GM23338 (cell line): Measurements from ENCODE around the gene ASB8. TPM values are rescaled to one million over a fixed set of nuclear protein-coding genes. Genes with fewer than 3 reads are reported as not detected.

Experiments used
- ATAC-seq: fragments of 200-7000 bp; cut with Tn5 transposase; 3 replicates; pipeline ENCODE4 v1.9.1; 2020
- DNase-seq: peaks from one replicate; pipeline ENCODE4 v3.0.0-alpha.2; 2015; ENCODE audit warnings: low spot score
- H2AFZ ChIP-seq: fragments of 200-600 bp; sonication (generic); 2 replicates; pipeline ENCODE4 v1.8.0; 2016; ENCODE audit warnings: antibody characterized with exemption, mild to moderate bottlenecking, moderate library complexity
- H3F3A ChIP-seq: fragments of 200-600 bp; sonication (generic); replicated peaks from 2 replicates; pipeline ENCODE4 v1.8.0; 2017; ENCODE audit warnings: antibody characterized with exemption, mixed run types, low read depth
- H3K27ac ChIP-seq: fragments of 200-600 bp; sonication (generic); 2 replicates; pipeline ENCODE4 v1.6.1; 2016; ENCODE audit warnings: low read depth
- H3K27me3 ChIP-seq: fragments of 200-600 bp; sonication (generic); 2 replicates; pipeline ENCODE4 v1.8.0; 2016; ENCODE audit warnings: mild to moderate bottlenecking, mixed run types, moderate library complexity; ENCODE audit not compliant: insufficient read depth
- H3K36me3 ChIP-seq: fragments of 200-600 bp; sonication (generic); 2 replicates; pipeline ENCODE4 v1.8.0; 2016; ENCODE audit warnings: mild to moderate bottlenecking; ENCODE audit not compliant: insufficient read depth
- H3K4me1 ChIP-seq: fragments of 200-600 bp; sonication (generic); 2 replicates; pipeline ENCODE4 v1.8.0; 2016; ENCODE audit warnings: mild to moderate bottlenecking, moderate library complexity; ENCODE audit not compliant: insufficient read depth
- H3K4me2 ChIP-seq: fragments of 200-600 bp; sonication (generic); 2 replicates; pipeline ENCODE4 v1.7.1; 2017; ENCODE audit warnings: mixed run types
- H3K4me3 ChIP-seq: fragments of 200-600 bp; sonication (generic); 2 replicates; pipeline ENCODE4 v1.6.1; 2016; ENCODE audit warnings: mixed run types
- H3K79me2 ChIP-seq: fragments of 200-600 bp; sonication (generic); replicated peaks from 2 replicates; pipeline ENCODE4 v1.8.0; 2017; ENCODE audit warnings: mild to moderate bottlenecking; ENCODE audit not compliant: insufficient read depth
- H3K9me2 ChIP-seq: fragments of 200-600 bp; sonication (generic); 2 replicates; pipeline ENCODE4 v1.8.0; 2017; ENCODE audit not compliant: insufficient read depth
- H4K20me1 ChIP-seq: fragments of 200-600 bp; sonication (generic); replicated peaks from 2 replicates; pipeline ENCODE4 v1.8.0; 2017; ENCODE audit warnings: mild to moderate bottlenecking; ENCODE audit not compliant: insufficient read depth
- H3K27ac Mint-ChIP-seq: 2 replicates; pipeline ENCODE4 v1.8.0; 2020; ENCODE audit warnings: inconsistent platforms, mild to moderate bottlenecking, moderate library complexity, mixed read lengths
- H3K27me3 Mint-ChIP-seq: 3 replicates; pipeline ENCODE4 v1.8.0; 2022; ENCODE audit warnings: low read depth, mild to moderate bottlenecking, moderate library complexity, mixed read lengths, inconsistent platforms; ENCODE audit not compliant: insufficient read depth, poor library complexity
- H3K36me3 Mint-ChIP-seq: 3 replicates; pipeline ENCODE4 v1.8.0; 2021; ENCODE audit warnings: low read depth, mild to moderate bottlenecking, inconsistent platforms, moderate library complexity, mixed read lengths
- H3K4me1 Mint-ChIP-seq: 3 replicates; pipeline ENCODE4 v1.8.0; 2020; ENCODE audit warnings: mild to moderate bottlenecking, inconsistent platforms, mixed read lengths
- H3K4me3 Mint-ChIP-seq: 3 replicates; pipeline ENCODE4 v1.8.0; 2021; ENCODE audit warnings: moderate library complexity, mild to moderate bottlenecking, inconsistent platforms, mixed read lengths
- H3K9me3 Mint-ChIP-seq: 3 replicates; pipeline ENCODE4 v1.8.0; 2020; ENCODE audit warnings: moderate library complexity, mild to moderate bottlenecking, inconsistent platforms, mixed read lengths
- CTCF ChIP-seq, 2 experiments: fragments of 200-600 bp in 1 of 2; sonication (generic) in 1 of 2; conservative IDR thresholded peaks; 2 replicates each; pipeline versions ENCODE4 v1.5.1 to v1.6.1; 2016 to 2017; ENCODE audit warnings: antibody characterized with exemption in 2 of 2, low read depth in 2 of 2, mild to moderate bottlenecking in 2 of 2, moderate library complexity in 1 of 2
- EZH2phosphoT487 ChIP-seq: fragments of 200-600 bp; sonication (generic); IDR thresholded peaks from one replicate; pipeline ENCODE4 v1.8.1; 2018; ENCODE audit warnings: antibody characterized with exemption; ENCODE audit not compliant: unreplicated experiment
- JUNB ChIP-seq: IDR thresholded peaks from one replicate; pipeline ENCODE4 v1.6.1; 2016; ENCODE audit warnings: antibody characterized with exemption; ENCODE audit not compliant: unreplicated experiment
- NANOG ChIP-seq: IDR thresholded peaks from 2 replicates; pipeline ENCODE4 v1.6.1; 2016; ENCODE audit warnings: antibody characterized with exemption, borderline replicate concordance
- POLR2AphosphoS5 ChIP-seq: IDR thresholded peaks from 2 replicates; pipeline ENCODE4 v1.6.1; 2016; ENCODE audit warnings: antibody characterized with exemption, low read depth
- REST ChIP-seq: IDR thresholded peaks from one replicate; pipeline ENCODE4 v1.6.1; 2018; ENCODE audit warnings: antibody characterized with exemption; ENCODE audit not compliant: unreplicated experiment
- STAT1 ChIP-seq: IDR thresholded peaks from one replicate; pipeline ENCODE4 v1.6.1; 2016; ENCODE audit warnings: antibody characterized with exemption; ENCODE audit not compliant: unreplicated experiment
- ZNF114 ChIP-seq: fragments of 250-450 bp; sonication (Bioruptor Pico); IDR thresholded peaks from 2 replicates; pipeline ENCODE4 v1.5.0; 2020; ENCODE audit warnings: mild to moderate bottlenecking, moderate library complexity
- ZNF331 ChIP-seq: fragments of 250-450 bp; sonication (Bioruptor Pico); IDR thresholded peaks from 2 replicates; pipeline ENCODE4 v1.5.0; 2020; ENCODE audit warnings: low read depth, mild to moderate bottlenecking, moderate library complexity
- polyA plus RNA-seq: library from polyadenylated mRNA; unstranded; fragments of >200 nt; fragmentation: Nextera tagmentation; extraction: Ambion mirVana; gene quantifications from 2 replicates; pipeline ENCODE4 v1.2.1, GENCODE V29; 2016
- total RNA-seq: library from RNA; depleted of rRNA; stranded (reverse); fragments of >200 nt; shearing (Covaris generic); gene quantifications from 2 replicates; pipeline ENCODE4 v1.2.3, GENCODE V29; 2014
- TF ChIP-seq, protein P1 (sequence below): IDR thresholded peaks from 2 replicates; pipeline ENCODE4 v1.6.1; 2016; ENCODE audit warnings: antibody characterized with exemption

ASB8 gene
- total and polyA plus RNA-seq, 2 experiments from 2014 or later, result 5.4 to 8.4 TPM

DNA sequence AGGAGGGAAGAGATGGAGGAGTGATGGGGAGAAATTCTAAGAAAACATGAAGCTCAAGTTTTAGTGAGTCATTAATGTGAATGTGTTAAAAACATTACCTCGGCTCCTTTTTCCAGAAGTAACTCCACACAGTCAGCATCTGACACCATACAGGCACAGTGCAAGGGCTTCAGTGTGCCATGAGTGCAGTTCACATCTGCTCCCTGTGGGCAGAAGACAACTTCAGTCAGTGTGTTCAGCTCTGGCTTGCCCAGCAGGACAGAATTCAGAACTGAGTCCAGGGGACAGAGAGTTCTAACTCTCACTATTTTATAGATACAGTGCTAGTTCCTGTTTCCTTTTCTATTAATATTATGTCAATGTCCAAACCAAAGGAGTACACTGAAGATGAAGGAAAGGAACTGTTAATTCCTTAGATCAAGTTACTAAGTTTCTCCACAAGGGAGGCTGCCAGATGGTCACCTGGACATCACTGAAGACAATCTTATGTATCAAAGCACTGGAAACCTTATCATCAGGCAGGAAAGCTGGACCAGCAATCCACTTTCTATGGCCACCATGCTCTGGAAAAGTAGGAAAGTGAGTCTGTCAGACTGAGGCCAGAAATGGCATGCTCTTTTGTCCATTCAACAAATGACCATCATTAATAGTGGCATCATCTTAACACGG is 6.1 kb downstream of the ASB8 start:
- H2AFZ ChIP-seq, result no peak overlapping the region
- no peak overlapping the region for H3K4me2 ChIP-seq
- TF ChIP-seq CTCF (conservative IDR thresholded peaks at IDR 0.05; ENCODE audit: low read depth in 2 of 2) (no peak), NANOG (no peak), ZNF114 (CRISPR knock-in tag) (no peak)
- TF ChIP-seq, protein P1, sequence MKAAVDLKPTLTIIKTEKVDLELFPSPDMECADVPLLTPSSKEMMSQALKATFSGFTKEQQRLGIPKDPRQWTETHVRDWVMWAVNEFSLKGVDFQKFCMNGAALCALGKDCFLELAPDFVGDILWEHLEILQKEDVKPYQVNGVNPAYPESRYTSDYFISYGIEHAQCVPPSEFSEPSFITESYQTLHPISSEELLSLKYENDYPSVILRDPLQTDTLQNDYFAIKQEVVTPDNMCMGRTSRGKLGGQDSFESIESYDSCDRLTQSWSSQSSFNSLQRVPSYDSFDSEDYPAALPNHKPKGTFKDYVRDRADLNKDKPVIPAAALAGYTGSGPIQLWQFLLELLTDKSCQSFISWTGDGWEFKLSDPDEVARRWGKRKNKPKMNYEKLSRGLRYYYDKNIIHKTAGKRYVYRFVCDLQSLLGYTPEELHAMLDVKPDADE, result no peak
- Mint-ChIP-seq H3K27ac (no peak overlapping the region), H3K4me3 (no peak overlapping the region), H3K9me3 (no peaks in the 10 kb centered on the region), H3K4me1 (peaks cover 5% of the 10 kb centered on the region; the same call in 2 of the 3 replicates), H3K27me3 (peaks cover 2% of the 10 kb centered on the region), H3K36me3 (peaks cover 18% of the 10 kb centered on the region)
- H3K4me1 ChIP-seq, result peaks cover 5% of the 10 kb centered on the region
- no peak for ATAC-seq
- H3K27me3 ChIP-seq, result no peaks in the 10 kb centered on the region
- H3F3A ChIP-seq, result no peaks in the 10 kb centered on the region
- no peaks in the 10 kb centered on the region for H3K36me3 ChIP-seq
- H3K4me3 ChIP-seq, result no peak overlapping the region
- no peaks in the 10 kb centered on the region for H3K79me2 ChIP-seq
- DNase-seq, result no peak
- no peak overlapping the region for H3K27ac ChIP-seq
- peaks cover 3% of the 10 kb centered on the region; the same call in 1 of the 2 replicates for H4K20me1 ChIP-seq
- H3K9me2 ChIP-seq, result no peaks in the 10 kb centered on the region

DNA sequence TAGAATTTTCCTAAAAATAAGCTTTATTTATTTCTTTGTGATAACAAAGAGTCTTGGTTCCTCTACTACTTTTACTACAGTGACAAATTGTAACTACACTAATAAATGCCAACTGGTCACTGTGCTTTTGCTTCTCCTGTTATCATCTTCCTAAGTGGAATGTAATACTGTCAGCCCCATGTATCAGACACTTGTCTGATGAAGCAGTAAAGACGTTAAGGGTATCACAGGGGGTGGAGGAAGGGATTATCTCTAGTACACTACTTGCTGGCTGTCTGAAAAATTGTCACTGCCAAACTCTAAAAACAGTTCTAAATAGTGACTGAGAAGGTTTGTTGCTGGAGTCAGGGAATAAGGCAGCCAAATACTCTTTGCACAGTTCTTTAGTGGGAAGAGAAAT is 11.3 kb downstream of the ASB8 start:
- H2AFZ ChIP-seq, result no peak overlapping the region
- no peak overlapping the region for H3K4me3 ChIP-seq
- H3K27ac ChIP-seq, result no peak overlapping the region
- peaks cover 3% of the 10 kb centered on the region; the same call in 1 of the 2 replicates for H4K20me1 ChIP-seq
- no peaks in the 10 kb centered on the region; the same call in 1 of the 2 replicates for H3F3A ChIP-seq
- peaks cover 11% of the 10 kb centered on the region for H3K27me3 Mint-ChIP-seq
- H3K36me3 Mint-ChIP-seq, result peaks cover 70% of the 10 kb centered on the region
- no peaks in the 10 kb centered on the region for H3K79me2 ChIP-seq
- H3K36me3 ChIP-seq, result peaks cover 17% of the 10 kb centered on the region
- ATAC-seq, result no peak
- no peak overlapping the region for H3K27ac Mint-ChIP-seq
- no peak for DNase-seq
- no peaks in the 10 kb centered on the region for H3K27me3 ChIP-seq
- H3K4me3 Mint-ChIP-seq, result no peak overlapping the region
- peaks cover 45% of the 10 kb centered on the region for H3K4me1 Mint-ChIP-seq
- peaks cover 15% of the 10 kb centered on the region; the same call in 2 of the 3 replicates for H3K9me3 Mint-ChIP-seq
- no peaks in the 10 kb centered on the region for H3K9me2 ChIP-seq
- H3K4me2 ChIP-seq, result no peak overlapping the region
- H3K4me1 ChIP-seq, result peaks cover 39% of the 10 kb centered on the region
- TF ChIP-seq ZNF114 (CRISPR knock-in tag) (no peak), ZNF331 (CRISPR knock-in tag) (no peak), CTCF (conservative IDR thresholded peaks at IDR 0.05; ENCODE audit: low read depth in 2 of 2) (no peak), STAT1 (no peak), REST (no peak), NANOG (no peak), JUNB (no peak), EZH2phosphoT487 (no peak), POLR2AphosphoS5 (no peak)
- TF ChIP-seq, protein P1, result no peak
